ENCODE data around the gene ZBTB34.

Gene ZBTB34

GRCh38 chr9:126893079-126893478, 32.6 kb downstream of the ZBTB34 start:
- peak; percentile 41 for TF ChIP-seq CTCF (conservative IDR thresholded peaks at IDR 0.05; ENCODE audit: low read depth, low read length)
- DNase-seq (ENCODE audit: low read depth): no peak
- no peak overlapping the region for H3K4me3 ChIP-seq (ENCODE audit: low read length)

DNA sequence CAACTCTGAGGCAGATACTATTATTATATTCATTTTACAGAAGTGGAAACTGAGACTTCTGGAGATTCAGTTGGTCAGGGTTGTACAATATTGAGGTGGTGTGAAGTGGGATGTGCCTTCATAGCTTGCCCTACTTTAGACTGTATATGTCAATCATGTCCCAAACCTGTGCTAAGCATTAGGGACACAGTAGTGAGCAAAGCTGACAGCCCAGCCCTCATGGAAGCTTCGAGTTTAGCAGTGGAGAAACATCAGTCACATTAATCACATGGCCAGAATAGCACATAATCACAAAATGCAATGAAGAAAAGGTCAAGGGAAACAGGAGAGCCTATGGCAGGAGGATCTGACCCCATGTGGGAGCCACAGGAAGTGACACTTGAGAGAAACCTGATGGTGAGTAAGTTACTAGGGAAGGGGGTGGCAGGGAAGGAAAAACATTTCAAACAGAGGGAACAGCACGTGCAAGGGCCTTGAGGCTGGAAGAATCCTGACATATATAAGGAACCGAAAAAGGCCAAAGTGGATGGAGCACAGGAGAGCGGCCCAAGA, 33.7 kb downstream of the ZBTB34 start:
- DNase-seq (ENCODE audit: low read depth): no peak
- TF ChIP-seq CTCF (conservative IDR thresholded peaks at IDR 0.05; ENCODE audit: low read depth, low read length): no peak
- no peak overlapping the region for H3K4me3 ChIP-seq (ENCODE audit: low read length)

GRCh38 chr9:126902210-126902609, 41.8 kb downstream of the ZBTB34 start:
- DNase-seq (ENCODE audit: low read depth): no peak
- no peak for TF ChIP-seq CTCF (conservative IDR thresholded peaks at IDR 0.05; ENCODE audit: low read depth, low read length)
- no peak overlapping the region for H3K4me3 ChIP-seq (ENCODE audit: low read length)

DNA sequence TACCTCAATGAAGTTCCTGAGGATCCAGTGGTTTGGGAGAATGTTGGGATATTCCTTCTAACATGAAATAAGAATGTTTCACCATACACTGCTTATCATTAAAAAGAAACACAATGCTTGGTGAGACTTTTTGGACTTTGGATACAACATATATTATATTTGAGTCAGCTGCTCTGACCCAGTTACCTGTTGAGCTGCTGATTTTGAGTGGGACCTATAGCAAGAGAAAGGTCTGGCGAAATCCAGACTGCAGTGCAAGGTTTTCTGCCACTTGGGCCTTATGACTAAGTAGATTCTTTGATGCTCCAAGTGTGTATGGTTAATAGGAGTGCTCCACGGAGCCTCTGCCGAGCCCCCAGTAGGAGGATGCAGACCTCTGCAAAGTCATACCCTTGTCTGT, 44.1 kb downstream of the ZBTB34 start:
- no peak for DNase-seq (ENCODE audit: low read depth)
- H3K4me3 ChIP-seq (ENCODE audit: low read length): no peak overlapping the region
- no peak for TF ChIP-seq CTCF (conservative IDR thresholded peaks at IDR 0.05; ENCODE audit: low read depth, low read length)

DNA sequence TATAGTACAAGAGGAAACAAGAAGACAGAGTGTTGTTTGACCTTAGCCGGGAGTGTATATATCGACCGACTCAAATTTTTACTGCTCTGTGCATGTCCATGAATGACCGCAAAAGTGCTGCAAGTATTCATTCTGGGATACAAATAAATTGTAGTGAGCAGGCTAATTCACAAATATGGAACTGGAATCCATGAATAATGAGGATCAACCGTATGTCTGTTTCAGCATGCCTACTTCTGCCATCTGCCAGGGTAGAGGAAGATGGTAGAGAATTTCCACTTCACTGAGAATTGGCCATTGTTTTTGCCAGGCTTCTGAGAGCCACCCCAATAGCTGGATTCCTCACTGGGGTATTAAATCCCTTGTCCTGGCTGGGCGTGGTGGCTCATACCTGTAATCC, 45.7 kb downstream of the ZBTB34 start:
- no peak overlapping the region for H3K4me3 ChIP-seq (ENCODE audit: low read length)
- no peak for TF ChIP-seq CTCF (conservative IDR thresholded peaks at IDR 0.05; ENCODE audit: low read depth, low read length)
- no peak for DNase-seq (ENCODE audit: low read depth)

- no peak for DNase-seq (ENCODE audit: low read depth)
- no peak for TF ChIP-seq CTCF (conservative IDR thresholded peaks at IDR 0.05; ENCODE audit: low read depth, low read length)
- no peak overlapping the region for H3K4me3 ChIP-seq (ENCODE audit: low read length)
These were observed 46.6 kb downstream of the ZBTB34 start for GRCh38 chr9:126907058-126907457.

GRCh38 chr9:126914458-126915280, 54.2 kb downstream of the ZBTB34 start, which contains the start of gene RALGPS1:
Gene RALGPS1, plus strand, starts transcription at chr9:126914782. Its CDS starts 47,508 bp downstream, at chr9:126962290.
- peak within 1 kb of the TSS; percentile 53 for H3K4me3 ChIP-seq (ENCODE audit: low read length)
- TF ChIP-seq CTCF (conservative IDR thresholded peaks at IDR 0.05; ENCODE audit: low read depth, low read length): no peak
- peak; percentile 78 for DNase-seq (ENCODE audit: low read depth)
